AG04449 (cell line): Measurements from ENCODE around the gene RAB27A.

Experiments
- CTCF ChIA-PET: fragments of 350-600 bp; formaldehyde crosslinking; extraction: SDS; loops from one replicate; lab custom pipeline; 2021; ENCODE audit warnings: antibody characterized with exemption; lab: Yijun Ruan, JAX
- POLR2A ChIA-PET: fragments of 400-600, 350-600 bp; formaldehyde crosslinking; extraction: SDS; loops from one replicate; lab custom pipeline; 2020; ENCODE audit warnings: antibody characterized with exemption, inconsistent platforms; lab: Yijun Ruan, JAX
- DNase-seq: peaks from one replicate; pipeline ENCODE4 v3.0.0-alpha.2; 2010; ENCODE audit warnings: low read depth, low spot score
- H3K4me3 ChIP-seq: 2 replicates; pipeline ENCODE4 v1.5.1; 2011; ENCODE audit warnings: low read depth, mild to moderate bottlenecking, control low read depth, low read length
- CTCF ChIP-seq: IDR thresholded peaks from one replicate; pipeline ENCODE4 v1.5.1; 2011; ENCODE audit warnings: mild to moderate bottlenecking, moderate library complexity, low read length, control low read depth, inconsistent platforms; ENCODE audit not compliant: insufficient read depth; ENCODE audit errors: missing control alignments

The RAB27A gene

DNA sequence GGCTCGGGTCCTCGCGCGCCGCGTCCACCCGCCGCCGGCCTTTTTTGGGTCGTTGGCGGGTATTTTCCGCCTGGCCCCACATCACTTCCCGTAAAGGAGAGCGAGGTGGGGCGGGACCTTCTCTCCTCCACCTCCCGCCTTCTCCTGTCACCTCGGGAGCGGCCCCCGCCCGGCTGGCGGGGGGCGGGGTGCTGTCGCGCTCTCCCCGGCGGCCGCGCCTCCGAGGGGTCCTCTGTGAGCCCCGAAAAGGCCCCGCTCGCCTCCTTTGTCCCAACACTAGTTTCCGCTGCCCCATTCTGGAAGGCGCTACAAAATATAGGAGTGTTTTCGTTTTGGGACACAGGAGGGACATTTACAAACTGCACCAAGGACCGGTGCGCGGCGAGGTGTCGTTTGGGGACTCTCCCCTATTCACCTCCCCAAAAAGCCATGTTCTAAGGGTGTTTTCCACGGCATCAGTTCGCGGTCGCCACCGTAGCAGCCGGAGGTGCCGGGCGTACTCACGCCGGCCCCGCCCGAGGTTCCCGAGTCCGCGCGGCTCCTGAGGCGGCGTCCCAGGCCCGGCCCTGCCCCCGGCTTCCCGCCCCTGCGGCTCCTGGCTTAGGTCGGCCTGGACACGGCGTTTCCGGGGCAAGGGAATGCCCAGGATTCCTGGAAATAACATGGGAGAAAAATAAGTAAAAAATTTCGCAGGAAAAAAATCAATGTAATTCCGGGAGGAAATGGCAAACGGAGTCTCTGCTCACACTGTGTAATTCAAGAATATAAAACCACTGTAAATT, at the start of gene RAB27A:
RAB27A (minus strand) TSS at position 68 of the 782 bp plus-strand sequence. CDS start 54,879 bp downstream, outside the sequence.
- TF ChIP-seq CTCF, result no peak
- CTCF ChIA-PET, result interaction anchor here (1.1 to 5.3 kb wide), 12 partner anchors 11 to 149 kb away, joined by 4 to 170 read pairs (median 6); partner anchors contain the start of genes PIGB, PIGBOS1 and RSL24D1
- POLR2A ChIA-PET, result no interaction called here
- H3K4me3 ChIP-seq, result peak within 1 kb of the TSS; percentile 79
- DNase-seq, result no peak

DNA sequence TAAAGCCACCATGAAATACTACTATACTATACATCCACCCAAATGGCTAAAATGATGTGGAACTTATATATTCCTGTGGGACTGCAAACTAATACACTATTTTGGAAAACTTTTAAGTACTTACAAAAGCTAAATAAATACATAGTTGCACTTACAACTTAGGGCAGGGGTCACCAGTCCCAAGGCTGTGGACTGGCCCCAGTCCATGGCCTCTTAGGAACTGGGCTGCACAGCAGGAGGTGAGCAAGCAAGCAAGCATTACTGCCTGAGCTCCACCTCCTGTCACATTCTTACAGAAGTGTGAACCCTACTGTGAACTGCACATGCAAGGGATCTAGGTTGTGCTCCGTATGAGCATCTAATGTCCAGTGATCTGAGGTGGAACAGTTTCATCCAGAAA, 47.5 kb upstream of the RAB27A start:
- no peak overlapping the region for H3K4me3 ChIP-seq
- no peak for TF ChIP-seq CTCF
- ChIA-PET POLR2A (no interaction called here), CTCF (interaction anchor here (1.3 kb wide), 1 partner anchor 10 kb away, joined by 3 read pairs; no protein-coding TSS in a partner anchor)
- DNase-seq, result no peak

DNA sequence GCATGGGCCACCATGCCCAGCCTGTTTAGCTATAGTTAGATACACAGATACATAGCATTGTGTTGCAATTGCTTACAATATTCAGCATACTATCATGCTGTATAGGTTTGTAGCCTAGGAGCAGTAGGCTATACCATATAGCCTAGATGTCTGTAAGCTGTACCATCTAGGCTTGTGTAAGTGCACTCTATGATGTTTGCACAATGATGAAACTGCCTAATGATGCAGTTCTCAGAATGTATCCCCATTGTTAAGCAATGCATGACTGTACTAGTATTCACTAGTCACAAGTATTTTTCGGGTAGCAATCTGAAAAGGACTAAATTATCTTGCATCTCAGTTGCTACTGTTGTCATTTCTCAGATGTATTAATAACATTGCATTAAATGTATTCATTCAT, 45.4 kb upstream of the RAB27A start:
- POLR2A ChIA-PET, result no interaction called here
- TF ChIP-seq CTCF, result no peak
- H3K4me3 ChIP-seq, result no peak overlapping the region
- CTCF ChIA-PET, result interaction anchor here (1.4 to 1.6 kb wide), 2 partner anchors 74 to 105 kb away, joined by 3 read pairs; partner anchors contain the start of gene PIERCE2
- DNase-seq, result no peak

DNA sequence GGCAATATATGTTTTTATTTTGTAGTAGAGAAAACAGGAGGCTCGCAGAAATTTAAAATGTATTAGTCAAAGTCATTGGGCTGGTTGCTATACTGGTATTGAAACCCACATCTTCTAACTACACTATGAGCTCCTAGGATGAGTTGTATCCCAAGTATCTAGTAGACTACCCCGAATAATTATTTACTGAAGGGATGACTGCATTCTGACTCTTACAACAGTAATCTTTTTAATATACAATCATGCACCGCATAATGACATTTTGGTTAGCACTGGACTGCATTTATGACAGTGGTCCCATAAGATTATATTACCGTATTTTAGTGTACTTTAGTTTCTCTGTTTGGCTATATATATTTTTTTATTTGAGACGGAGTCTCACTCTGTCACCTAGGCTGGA, 44.8 kb upstream of the RAB27A start:
- TF ChIP-seq CTCF, result no peak
- DNase-seq, result no peak
- POLR2A ChIA-PET, result no interaction called here
- H3K4me3 ChIP-seq, result no peak overlapping the region
- CTCF ChIA-PET, result interaction anchor here (0.8 to 1.6 kb wide), 2 partner anchors 11 to 105 kb away, joined by 3 read pairs; no protein-coding TSS in a partner anchor

DNA sequence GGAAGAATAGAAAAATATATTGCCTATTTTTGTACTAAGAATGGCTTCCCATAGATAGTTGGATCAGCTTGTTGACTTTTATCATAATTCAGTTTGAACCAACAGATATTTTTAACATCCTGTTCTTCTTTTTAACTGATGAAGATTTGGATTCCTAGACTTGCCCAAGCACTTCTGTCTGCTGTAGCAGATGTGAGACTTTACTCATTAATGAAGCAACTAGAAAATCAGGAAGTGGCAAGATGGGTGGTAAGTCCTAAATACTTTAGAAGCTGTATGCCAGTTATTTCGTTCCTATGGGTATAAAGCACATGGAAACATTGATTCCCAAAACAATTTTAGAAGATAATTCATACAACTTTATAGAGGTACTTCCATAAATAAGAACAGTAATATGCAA, 37.8 kb upstream of the RAB27A start:
- ChIA-PET POLR2A (no interaction called here), CTCF (interaction anchor here (1.0 kb wide), 1 partner anchor 10 kb away, joined by 3 read pairs; no protein-coding TSS in a partner anchor)
- H3K4me3 ChIP-seq, result no peak overlapping the region
- no peak for DNase-seq
- TF ChIP-seq CTCF, result no peak

- no peak for DNase-seq
- POLR2A ChIA-PET, result interaction anchor here (0.6 kb wide), 1 partner anchor 9 kb away, joined by 3 read pairs; no protein-coding TSS in a partner anchor
- H3K4me3 ChIP-seq, result no peak overlapping the region
- no peak for TF ChIP-seq CTCF
- CTCF ChIA-PET, result interaction anchor here (1.1 kb wide), 1 partner anchor 11 kb away, joined by 3 read pairs; no protein-coding TSS in a partner anchor
These were observed 32.9 kb upstream of the RAB27A start for GRCh38 chr15:55322467-55322866.
